GM12891 (cell line): Measurements from ENCODE around the gene NACA.

Experiments used
- POU2F2 ChIP-seq: IDR thresholded peaks from 2 replicates; pipeline ENCODE4 v1.6.1; 2011; ENCODE audit warnings: low read depth, mild to moderate bottlenecking, control low read depth, low read length, moderate library complexity
- TAF1 ChIP-seq: IDR thresholded peaks from 2 replicates; pipeline ENCODE4 v1.6.1; 2011; ENCODE audit warnings: low read depth, low read length, control low read depth

GRCh38 chr12:56766535-56766934, 41.4 kb upstream of the NACA start:
- TF ChIP-seq TAF1 (no peak), POU2F2 (no peak)
